ENCODE measurements around the gene THOC6. TPM values are rescaled to one million over a fixed set of nuclear protein-coding genes. Genes with fewer than 3 reads are reported as not detected.
A peak's percentile ranks its signal among the peaks of the same experiment; 100 is the strongest.

Gene THOC6
- total RNA-seq, 1 experiment from 2014 or later = 68.2 TPM

- Histone ChIP-seq H3K9me3 (ENCODE audit: control insufficient read depth, low read depth, low read length) (no peaks in the 10 kb centered on the region), H3K79me1 (ENCODE audit: insufficient read depth, low read depth, low read length, poor library complexity, severe bottlenecking) (no peaks in the 10 kb centered on the region), H2BK120ac (ENCODE audit: low read depth, low read length, poor library complexity, severe bottlenecking) (no peak overlapping the region), H3K9ac (ENCODE audit: extremely low read depth, insufficient read length, low read length) (no peak overlapping the region), H3K4me1 (ENCODE audit: insufficient read depth, low read length) (no peaks in the 10 kb centered on the region; the same call in 1 of the 2 replicates), H4K91ac (ENCODE audit: insufficient read length, low read depth, low read length) (no peak overlapping the region), H4K5ac (ENCODE audit: insufficient read length, low read depth, low read length) (no peak overlapping the region), H4K8ac (replicated peaks; ENCODE audit: insufficient read length, low read depth, low read length) (no peak overlapping the region), H3K56ac (ENCODE audit: insufficient read length, low read depth, low read length) (no peak overlapping the region), H3K4me2 (ENCODE audit: insufficient read depth, insufficient read length, low read length) (no peak overlapping the region), H3K79me2 (ENCODE audit: insufficient read depth, low read length) (no peaks in the 10 kb centered on the region), H3K14ac (ENCODE audit: insufficient read depth, low read length) (no peak overlapping the region), H2BK12ac (ENCODE audit: insufficient read length, low read depth, low read length) (no peak overlapping the region), H2AK5ac (ENCODE audit: insufficient read length, low read length) (no peak overlapping the region), H2BK15ac (ENCODE audit: low read depth, low read length) (no peak overlapping the region), H3K23ac (ENCODE audit: insufficient read length, low read depth, low read length) (no peak overlapping the region), H3K4ac (ENCODE audit: low read depth, low read length) (no peak overlapping the region), H3T11ph (ENCODE audit: low read length) (no peak overlapping the region), H3K23me2 (ENCODE audit: insufficient read length, low read depth, low read length, poor library complexity, severe bottlenecking) (peaks cover 7% of the 10 kb centered on the region), H3K27me3 (ENCODE audit: insufficient read depth, low read length) (no peaks in the 10 kb centered on the region), H2BK5ac (ENCODE audit: insufficient read length, low read length) (no peak overlapping the region), H4K20me1 (ENCODE audit: control insufficient read depth, insufficient read depth, insufficient read length) (no peaks in the 10 kb centered on the region), H2BK20ac (ENCODE audit: low read depth, low read length, poor library complexity, severe bottlenecking) (no peak overlapping the region), H3K27ac (ENCODE audit: insufficient read length, low read depth, low read length) (no peak overlapping the region), H3K18ac (ENCODE audit: insufficient read length, low read depth, low read length) (no peak overlapping the region), H2AFZ (ENCODE audit: low read length) (no peak overlapping the region)
- Mint-ChIP-seq H3K9me3 (no peaks in the 10 kb centered on the region), H3K36me3 (ENCODE audit: insufficient read depth in 1 of 3, low read depth in 3 of 3) (peaks cover 3 to 5% (median 3%) of the 10 kb centered on the region in 3 experiments; a peak in 3 of 7 replicates), H3K4me1 (peaks cover 19 to 20% of the 10 kb centered on the region in 2 experiments), H3K27ac (peak overlapping the region; percentile 68 to 91 (median 82); a peak in 4 of 7 replicates), H3K27me3 (ENCODE audit: low read depth) (peaks cover 40% of the 10 kb centered on the region), H3K4me3 (peak overlapping the region in 1 of 2 experiments; percentile 79; a peak in 3 of 5 replicates)
- TF ChIP-seq CTCF (conservative IDR thresholded peaks at IDR 0.05) = no peak
- no CpG with 5 or more reads among the region's 11 CpGs for WGBS (ENCODE audit: extremely low coverage, insufficient read length, low lambda C conversion rate)
- DNase-seq = peak; percentile 73
These were observed 14.4 kb downstream of the THOC6 start for GRCh38 chr16:3038256-3038655.

Measured in H9 (cell line).